Uterus (tissue), 2 donors: ENCODE data around the gene ZDHHC22.

Experiments
- POLR2A ChIP-seq, 2 donors: fragments of 450-650 bp; IDR thresholded peaks; one replicate each; pipeline ENCODE4 v1.6.1; 2016; ENCODE audit warnings: antibody characterized with exemption in 2 of 2, mild to moderate bottlenecking in 1 of 2, moderate library complexity in 1 of 2
- TF ChIP-seq, protein P1 (sequence below), 4 experiments: fragments of 200-600 bp in 2 of 4; fragments of 450-650 bp in 2 of 4; sonication (generic) in 2 of 4; IDR thresholded peaks; one replicate each; pipeline ENCODE4 v1.5.1; 2016 to 2019; ENCODE audit warnings: antibody characterized with exemption in 4 of 4, mild to moderate bottlenecking in 2 of 4, moderate library complexity in 1 of 4

DNA sequence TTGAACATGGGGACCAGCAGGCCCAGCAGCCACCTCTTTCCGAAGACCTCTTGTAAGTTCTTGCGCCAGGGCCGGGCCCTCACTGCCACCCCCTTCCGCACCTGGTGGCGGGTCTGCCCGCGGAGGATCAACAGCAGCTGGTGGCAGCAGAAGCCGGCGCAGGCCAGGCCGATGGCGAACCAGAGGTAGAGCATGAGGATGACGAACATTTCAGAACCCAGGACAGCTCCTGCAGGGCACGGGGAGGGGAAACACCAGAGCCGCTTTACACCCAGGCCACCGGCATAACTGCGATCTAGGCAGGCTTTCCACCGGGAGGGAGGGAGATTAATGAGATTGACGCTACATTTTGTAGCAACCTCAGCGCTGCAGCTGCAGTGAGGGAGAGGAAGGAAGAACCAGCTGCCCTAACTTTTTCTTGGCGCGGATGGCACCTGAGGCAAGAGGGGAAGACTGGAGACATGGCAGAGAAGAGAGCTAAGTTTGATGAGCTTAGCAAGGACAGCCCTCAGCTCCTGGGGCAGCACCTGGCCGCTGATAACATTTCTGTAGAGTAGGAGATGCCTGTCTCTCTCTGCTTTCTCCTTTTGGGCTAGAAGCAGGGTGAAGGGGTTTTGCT, 7.8 kb downstream of the ZDHHC22 start:
- TF ChIP-seq, protein P1, sequence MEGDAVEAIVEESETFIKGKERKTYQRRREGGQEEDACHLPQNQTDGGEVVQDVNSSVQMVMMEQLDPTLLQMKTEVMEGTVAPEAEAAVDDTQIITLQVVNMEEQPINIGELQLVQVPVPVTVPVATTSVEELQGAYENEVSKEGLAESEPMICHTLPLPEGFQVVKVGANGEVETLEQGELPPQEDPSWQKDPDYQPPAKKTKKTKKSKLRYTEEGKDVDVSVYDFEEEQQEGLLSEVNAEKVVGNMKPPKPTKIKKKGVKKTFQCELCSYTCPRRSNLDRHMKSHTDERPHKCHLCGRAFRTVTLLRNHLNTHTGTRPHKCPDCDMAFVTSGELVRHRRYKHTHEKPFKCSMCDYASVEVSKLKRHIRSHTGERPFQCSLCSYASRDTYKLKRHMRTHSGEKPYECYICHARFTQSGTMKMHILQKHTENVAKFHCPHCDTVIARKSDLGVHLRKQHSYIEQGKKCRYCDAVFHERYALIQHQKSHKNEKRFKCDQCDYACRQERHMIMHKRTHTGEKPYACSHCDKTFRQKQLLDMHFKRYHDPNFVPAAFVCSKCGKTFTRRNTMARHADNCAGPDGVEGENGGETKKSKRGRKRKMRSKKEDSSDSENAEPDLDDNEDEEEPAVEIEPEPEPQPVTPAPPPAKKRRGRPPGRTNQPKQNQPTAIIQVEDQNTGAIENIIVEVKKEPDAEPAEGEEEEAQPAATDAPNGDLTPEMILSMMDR (IDR thresholded peaks at IDR 0.05): no peak
- TF ChIP-seq POLR2A (IDR thresholded peaks at IDR 0.05): no peak
